Transverse colon (tissue), 3 donors: ENCODE results near the gene PELI1.

ENCODE experiments used
- CTCF ChIP-seq, 5 experiments: fragments of 200-600 bp in 3 of 5; fragments of 450-650 bp in 2 of 5; sonication (generic) in 3 of 5; IDR thresholded peaks; 1 replicate in 2 of 5; 2 replicates in 3 of 5; pipeline ENCODE4 v1.5.1; 2016 to 2017; ENCODE audit warnings: antibody characterized with exemption in 5 of 5, inconsistent platforms in 3 of 5, mild to moderate bottlenecking in 2 of 5, moderate library complexity in 1 of 5
- EP300 ChIP-seq: sonication (generic); formaldehyde crosslinking; IDR thresholded peaks from one replicate; pipeline ENCODE4 v1.6.1; 2017; ENCODE audit warnings: antibody characterized with exemption, low read depth

- TF ChIP-seq CTCF (IDR thresholded peaks at IDR 0.05) (no peak), EP300 (no peak)
These were observed 6.7 kb downstream of the PELI1 start for GRCh38 chr2:64137567-64137966.
